MCF 10A (cell line): ENCODE data around the gene ZNF107. TPM values are rescaled to one million over a fixed set of nuclear protein-coding genes. Genes with fewer than 3 reads are reported as not detected.

Experiments used
- BruUV-seq: library from RNA; stranded (reverse); fragments of 400-500 nt; replicated peaks from 2 replicates; lab custom pipeline; 2021; lab: Mats Ljungman, UMichigan
- CTCF ChIA-PET: fragments of 300-600 bp; sonication (Branson Sonifier 250); formaldehyde crosslinking; extraction: SDS; loops from one replicate; lab custom pipeline; 2021; ENCODE audit warnings: antibody characterized with exemption, inconsistent platforms; lab: Yijun Ruan, JAX
- POLR2A ChIA-PET: fragments of 300-600, 350-650 bp; sonication (Branson Sonifier 250); formaldehyde crosslinking; extraction: SDS; loops from one replicate; lab custom pipeline; 2020; ENCODE audit warnings: antibody characterized with exemption, inconsistent platforms; lab: Yijun Ruan, JAX
- DNase-seq: peaks from one replicate; pipeline ENCODE4 v3.0.0-alpha.2; 2018; ENCODE audit not compliant: unreplicated experiment
- H3K27ac Mint-ChIP-seq: one replicate; pipeline ENCODE4 v1.8.0; 2022; ENCODE audit warnings: mild to moderate bottlenecking, low read depth, mixed read lengths; ENCODE audit not compliant: unreplicated experiment
- H3K27me3 Mint-ChIP-seq: one replicate; pipeline ENCODE4 v1.8.0; 2022; ENCODE audit warnings: mixed read lengths; ENCODE audit not compliant: insufficient read depth, unreplicated experiment
- H3K36me3 Mint-ChIP-seq: one replicate; pipeline ENCODE4 v1.8.0; 2022; ENCODE audit warnings: mild to moderate bottlenecking, moderate library complexity, mixed read lengths; ENCODE audit not compliant: insufficient read depth, unreplicated experiment
- H3K4me1 Mint-ChIP-seq: one replicate; pipeline ENCODE4 v1.8.0; 2022; ENCODE audit warnings: mixed read lengths; ENCODE audit not compliant: insufficient read depth, unreplicated experiment
- H3K4me3 Mint-ChIP-seq: one replicate; pipeline ENCODE4 v1.8.0; 2022; ENCODE audit warnings: mild to moderate bottlenecking, moderate library complexity, mixed read lengths; ENCODE audit not compliant: unreplicated experiment
- H3K9me3 Mint-ChIP-seq: one replicate; pipeline ENCODE4 v1.8.0; 2022; ENCODE audit warnings: mixed read lengths; ENCODE audit not compliant: unreplicated experiment
- intact Hi-C: fragments of 100-400 bp; cut with micrococcal nuclease; formaldehyde crosslinking; loops from 2 replicates; pipeline ENCODE4 v1.14.1; 2022
- total RNA-seq: library from RNA; stranded (reverse); gene quantifications from 2 replicates; pipeline ENCODE4 v1.2.3, GENCODE V29; 2022
- TF ChIP-seq, protein P1 (sequence below): fragments of 200-600 bp; IDR thresholded peaks from one replicate; pipeline ENCODE4 v1.8.0; 2022; ENCODE audit warnings: antibody characterized with exemption, mild to moderate bottlenecking; ENCODE audit not compliant: unreplicated experiment

The ZNF107 gene
- total RNA-seq, 1 experiment from 2014 or later = 4.6 TPM

DNA sequence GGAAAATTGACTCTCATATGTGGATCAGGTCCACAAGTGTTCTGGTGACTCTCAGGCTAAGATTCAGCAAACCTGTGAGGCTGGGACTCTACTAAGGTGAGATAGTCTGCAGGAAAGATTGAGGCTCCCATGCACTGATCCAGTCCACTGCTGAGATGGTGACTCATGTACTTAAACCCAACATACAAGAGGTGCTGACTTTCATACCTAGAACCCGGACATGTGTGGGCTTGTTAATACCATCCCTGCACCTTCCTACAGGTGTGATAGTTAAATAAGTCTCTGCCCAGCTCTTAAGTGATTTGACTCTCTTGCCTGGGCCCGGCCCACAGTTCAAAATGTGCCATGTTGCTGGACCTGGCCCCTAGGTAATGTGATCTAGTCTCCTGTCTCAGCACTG lies 27.1 kb upstream of the ZNF107 start:
- no peak for DNase-seq
- no peaks in the 10 kb centered on the region for H3K36me3 Mint-ChIP-seq
- H3K4me3 Mint-ChIP-seq = no peak overlapping the region
- CTCF ChIA-PET = interaction anchor here (0.6 kb wide), 1 partner anchor 153 kb away, joined by 3 read pairs; no protein-coding TSS in a partner anchor
- TF ChIP-seq, protein P1, sequence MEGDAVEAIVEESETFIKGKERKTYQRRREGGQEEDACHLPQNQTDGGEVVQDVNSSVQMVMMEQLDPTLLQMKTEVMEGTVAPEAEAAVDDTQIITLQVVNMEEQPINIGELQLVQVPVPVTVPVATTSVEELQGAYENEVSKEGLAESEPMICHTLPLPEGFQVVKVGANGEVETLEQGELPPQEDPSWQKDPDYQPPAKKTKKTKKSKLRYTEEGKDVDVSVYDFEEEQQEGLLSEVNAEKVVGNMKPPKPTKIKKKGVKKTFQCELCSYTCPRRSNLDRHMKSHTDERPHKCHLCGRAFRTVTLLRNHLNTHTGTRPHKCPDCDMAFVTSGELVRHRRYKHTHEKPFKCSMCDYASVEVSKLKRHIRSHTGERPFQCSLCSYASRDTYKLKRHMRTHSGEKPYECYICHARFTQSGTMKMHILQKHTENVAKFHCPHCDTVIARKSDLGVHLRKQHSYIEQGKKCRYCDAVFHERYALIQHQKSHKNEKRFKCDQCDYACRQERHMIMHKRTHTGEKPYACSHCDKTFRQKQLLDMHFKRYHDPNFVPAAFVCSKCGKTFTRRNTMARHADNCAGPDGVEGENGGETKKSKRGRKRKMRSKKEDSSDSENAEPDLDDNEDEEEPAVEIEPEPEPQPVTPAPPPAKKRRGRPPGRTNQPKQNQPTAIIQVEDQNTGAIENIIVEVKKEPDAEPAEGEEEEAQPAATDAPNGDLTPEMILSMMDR = no peak
- no peaks in the 10 kb centered on the region for H3K4me1 Mint-ChIP-seq
- BruUV-seq = no TSS peak
- POLR2A ChIA-PET = no interaction called here
- H3K27me3 Mint-ChIP-seq = no peaks in the 10 kb centered on the region
- H3K9me3 Mint-ChIP-seq = peaks cover 34% of the 10 kb centered on the region
- H3K27ac Mint-ChIP-seq = no peak overlapping the region
- intact Hi-C loops = no loop called here

DNA sequence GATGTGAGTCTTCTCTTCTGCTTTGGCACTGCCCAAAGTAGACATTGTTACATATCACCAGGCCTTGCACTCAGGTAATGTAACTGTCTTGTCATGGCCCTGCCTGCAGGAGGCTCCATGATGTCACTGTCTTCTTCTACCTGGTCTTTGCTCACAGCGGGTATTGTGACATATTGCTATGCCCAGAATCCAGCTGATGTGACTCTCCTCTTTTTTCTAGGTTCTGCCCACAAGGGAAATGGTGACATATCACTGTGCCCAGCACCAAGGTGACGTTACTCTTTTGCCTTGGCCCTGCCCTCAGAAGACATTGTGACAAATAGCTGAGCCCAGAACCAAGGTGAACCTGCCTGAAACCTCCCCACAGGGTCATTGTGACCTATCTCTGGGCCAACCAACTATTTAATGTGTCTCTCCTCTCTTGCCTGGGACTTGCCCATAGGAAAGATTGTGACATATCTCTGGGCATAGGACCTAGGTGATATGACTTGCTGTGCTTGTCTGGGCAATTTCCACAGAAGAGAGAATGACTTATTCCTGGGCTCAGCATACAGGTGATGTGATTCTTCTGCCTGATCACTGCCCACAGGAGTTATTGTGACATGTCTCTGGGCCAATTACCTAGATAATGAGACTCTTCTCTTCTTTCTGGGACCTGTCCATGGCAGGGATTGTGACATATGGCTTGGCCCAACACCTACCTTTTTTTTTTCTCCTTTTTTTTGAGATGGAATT lies 26.5 kb upstream of the ZNF107 start:
- BruUV-seq = no TSS peak
- Mint-ChIP-seq H3K4me3 (no peak overlapping the region), H3K36me3 (no peaks in the 10 kb centered on the region), H3K27ac (no peak overlapping the region), H3K4me1 (no peaks in the 10 kb centered on the region), H3K9me3 (peaks cover 41% of the 10 kb centered on the region), H3K27me3 (no peaks in the 10 kb centered on the region)
- ChIA-PET POLR2A (interaction anchor here (0.6 kb wide), 1 partner anchor 1287 kb away, joined by 3 read pairs; no protein-coding TSS in a partner anchor), CTCF (interaction anchor here (0.6 to 2.2 kb wide), 3 partner anchors 9 to 68 kb away, joined by 3 to 10 read pairs (median 3); no protein-coding TSS in a partner anchor)
- no peak for DNase-seq
- intact Hi-C loops = no loop called here
- TF ChIP-seq, protein P1 = no peak

DNA sequence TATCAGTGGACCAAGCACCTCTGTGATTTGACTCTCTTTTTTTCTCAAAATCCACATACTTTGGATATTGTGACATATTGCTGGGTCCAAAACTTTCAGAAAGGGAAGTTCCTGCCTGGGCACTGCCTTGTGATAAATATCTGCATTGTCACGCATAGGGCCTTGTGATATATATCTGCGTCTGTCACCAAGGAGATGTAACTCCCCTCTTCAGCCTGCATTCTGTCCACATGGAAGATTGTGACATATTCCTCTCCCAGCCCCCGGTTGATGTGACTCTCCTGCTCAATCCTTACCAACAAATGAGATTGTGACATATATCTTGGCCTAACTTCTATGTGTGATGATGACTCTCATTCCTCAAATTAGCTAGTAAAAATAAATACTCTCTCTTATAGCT lies 25.4 kb upstream of the ZNF107 start:
- POLR2A ChIA-PET = no interaction called here
- H3K9me3 Mint-ChIP-seq = peaks cover 43% of the 10 kb centered on the region
- H3K27ac Mint-ChIP-seq = no peak overlapping the region

GRCh38 chr7:64642046-64642445 lies 23.9 kb upstream of the ZNF107 start:
- TF ChIP-seq, protein P1 = no peak
- H3K36me3 Mint-ChIP-seq = no peaks in the 10 kb centered on the region
- H3K4me1 Mint-ChIP-seq = no peaks in the 10 kb centered on the region
- BruUV-seq = no TSS peak
- intact Hi-C loops = no loop called here
- no peaks in the 10 kb centered on the region for H3K27me3 Mint-ChIP-seq
- no peak overlapping the region for H3K27ac Mint-ChIP-seq
- ChIA-PET CTCF (interaction anchor here (1.1 kb wide), 1 partner anchor 12 kb away, joined by 4 read pairs; no protein-coding TSS in a partner anchor), POLR2A (no interaction called here)
- DNase-seq = no peak
- H3K9me3 Mint-ChIP-seq = peaks cover 43% of the 10 kb centered on the region
- no peak overlapping the region for H3K4me3 Mint-ChIP-seq

More for the DNA sequence above, 25.4 kb upstream of the ZNF107 start:
- no peaks in the 10 kb centered on the region for H3K27me3 Mint-ChIP-seq
- CTCF ChIA-PET = interaction anchor here (0.6 to 2.2 kb wide), 2 partner anchors 10 to 67 kb away, joined by 3 to 10 read pairs; no protein-coding TSS in a partner anchor
- intact Hi-C loops = no loop called here
- DNase-seq = no peak
- no peak overlapping the region for H3K4me3 Mint-ChIP-seq
- BruUV-seq = no TSS peak
- no peaks in the 10 kb centered on the region for H3K36me3 Mint-ChIP-seq
- H3K4me1 Mint-ChIP-seq = no peaks in the 10 kb centered on the region
- TF ChIP-seq, protein P1 = no peak
